Hepatocyte (in vitro differentiated cells): ENCODE data around the gene CCDC197.

Experiments used
- CTCF ChIP-seq: fragments of 200-600 bp; sonication (generic); IDR thresholded peaks from 2 replicates; pipeline ENCODE4 v1.5.1; 2016; ENCODE audit warnings: antibody characterized with exemption, mild to moderate bottlenecking; ENCODE audit not compliant: poor library complexity
- EZH2 ChIP-seq: fragments of 200-600 bp; sonication (generic); IDR thresholded peaks from 2 replicates; pipeline ENCODE4 v1.6.1; 2016; ENCODE audit warnings: antibody characterized with exemption, mild to moderate bottlenecking, borderline replicate concordance
- EZH2phosphoT487 ChIP-seq: fragments of 200-600 bp; sonication (generic); IDR thresholded peaks from one replicate; pipeline ENCODE4 v1.6.1; 2018; ENCODE audit warnings: antibody characterized with exemption, mild to moderate bottlenecking, low read depth, moderate library complexity; ENCODE audit not compliant: unreplicated experiment, severe bottlenecking

DNA sequence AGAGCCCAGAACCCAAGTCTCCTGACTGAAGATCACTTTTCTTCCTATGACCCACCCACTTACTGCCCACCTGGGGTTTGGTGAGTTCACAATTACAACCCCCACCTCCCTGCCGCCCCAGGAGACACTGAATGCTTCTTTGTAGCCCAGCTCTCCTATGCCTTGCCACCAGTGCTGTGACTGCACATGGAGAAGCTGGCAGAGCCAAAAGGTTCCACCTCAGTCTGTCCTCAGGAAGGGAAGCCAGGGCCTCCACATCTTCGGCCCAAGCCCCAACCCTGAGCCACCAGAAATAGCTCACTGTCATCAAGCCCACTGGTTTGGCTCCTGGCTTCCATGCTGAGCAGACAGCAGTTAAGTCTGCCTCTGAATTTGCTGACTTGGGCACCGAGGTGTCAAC, 54.7 kb downstream of the CCDC197 start:
- no peak for TF ChIP-seq CTCF
- no peak for TF ChIP-seq EZH2
- no peak for TF ChIP-seq EZH2phosphoT487
